SK-N-SH (cell line): Measurements from ENCODE around the gene FRMD8. TPM values are rescaled to one million over a fixed set of nuclear protein-coding genes. Genes with fewer than 3 reads are reported as not detected.

Experiments used
- CTCF ChIA-PET: fragments of 300-600, 350-600 bp; formaldehyde crosslinking; extraction: SDS; loops from one replicate; lab custom pipeline; 2021; lab: Yijun Ruan, JAX
- POLR2A ChIA-PET: fragments of 350-600 bp; sonication (Branson Sonifier 250); formaldehyde crosslinking; extraction: SDS; loops from one replicate; lab custom pipeline; 2020; ENCODE audit warnings: antibody characterized with exemption, inconsistent platforms; lab: Yijun Ruan, JAX
- DNase-seq: peaks from one replicate; pipeline ENCODE4 v3.0.0; 2012
- H2AFZ ChIP-seq: fragments of 200-600 bp; sonication (generic); 2 replicates; pipeline ENCODE4 v1.8.1; 2016; ENCODE audit warnings: antibody characterized with exemption, mild to moderate bottlenecking, low read depth
- H3F3A ChIP-seq: fragments of 200-600 bp; sonication (generic); replicated peaks from 2 replicates; pipeline ENCODE3; 2016; ENCODE audit warnings: antibody characterized with exemption, mild to moderate bottlenecking; ENCODE audit not compliant: insufficient read depth
- H3K27ac ChIP-seq, 2 experiments: fragments of 200-500 bp in 1 of 2; fragments of 200-600 bp in 1 of 2; sonication (Bioruptor generic) in 1 of 2; sonication (generic), shearing (Covaris generic) in 1 of 2; 2 replicates each; pipeline versions ENCODE4 v1.5.1 to v1.6.1; 2014 to 2016; ENCODE audit warnings: low read depth in 2 of 2, inconsistent platforms in 1 of 2, low read length in 1 of 2, mild to moderate bottlenecking in 1 of 2, mixed read lengths in 1 of 2
- H3K27me3 ChIP-seq: fragments of 200-600 bp; sonication (generic), shearing (Covaris generic); 2 replicates; pipeline ENCODE4 v1.6.1; 2016; ENCODE audit warnings: mixed run types; ENCODE audit not compliant: insufficient read depth
- H3K36me3 ChIP-seq, 2 experiments: fragments of 200-500 bp in 1 of 2; fragments of 200-600 bp in 1 of 2; sonication (Bioruptor generic) in 1 of 2; sonication (generic) in 1 of 2; replicated peaks in 1 of 2; 2 replicates each; pipeline versions ENCODE3 to v1.5.1; 2014 to 2016; ENCODE audit warnings: low read length in 1 of 2, mild to moderate bottlenecking in 1 of 2; ENCODE audit not compliant: insufficient read depth in 2 of 2, control insufficient read depth in 1 of 2
- H3K4me1 ChIP-seq, 2 experiments: fragments of 200-500 bp in 1 of 2; fragments of 200-600 bp in 1 of 2; sonication (Bioruptor generic) in 1 of 2; sonication (generic), shearing (Covaris generic) in 1 of 2; 2 replicates each; pipeline versions ENCODE4 v1.5.1 to v1.6.1; 2014 to 2016; ENCODE audit warnings: low read depth in 1 of 2, low read length in 1 of 2, mixed run types in 1 of 2; ENCODE audit not compliant: insufficient read depth in 2 of 2, control insufficient read depth in 1 of 2
- H3K4me2 ChIP-seq: fragments of 200-600 bp; sonication (generic), shearing (Covaris generic); 2 replicates; pipeline ENCODE4 v1.6.1; 2017; ENCODE audit warnings: mixed run types
- H3K4me3 ChIP-seq, 2 experiments: fragments of 200-500 bp in 1 of 2; fragments of 200-600 bp in 1 of 2; sonication (Bioruptor generic) in 1 of 2; sonication (generic), shearing (Covaris generic) in 1 of 2; 2 replicates each; pipeline versions ENCODE4 v1.5.1 to v1.8.1; 2014 to 2016; ENCODE audit warnings: low read depth in 2 of 2, inconsistent platforms in 1 of 2, low read length in 1 of 2, mild to moderate bottlenecking in 1 of 2, mixed read lengths in 1 of 2, moderate library complexity in 1 of 2
- H3K79me2 ChIP-seq: fragments of 200-600 bp; sonication (generic); 2 replicates; pipeline ENCODE4 v1.8.1; 2017; ENCODE audit warnings: mild to moderate bottlenecking; ENCODE audit not compliant: insufficient read depth
- H3K9ac ChIP-seq: fragments of 200-600 bp; sonication (generic); 2 replicates; pipeline ENCODE4 v1.6.1; 2017; ENCODE audit warnings: mixed run types
- H3K9me2 ChIP-seq: fragments of 200-600 bp; sonication (generic); 2 replicates; pipeline ENCODE4 v1.6.1; 2017; ENCODE audit warnings: mixed run types
- H3K9me3 ChIP-seq: fragments of 200-600 bp; sonication (generic); 2 replicates; pipeline ENCODE4 v1.6.1; 2017; ENCODE audit warnings: mixed run types, mild to moderate bottlenecking, moderate library complexity
- H4K20me1 ChIP-seq: fragments of 200-600 bp; sonication (generic); 2 replicates; pipeline ENCODE4 v1.6.1; 2017; ENCODE audit warnings: mild to moderate bottlenecking, mixed run types; ENCODE audit not compliant: insufficient read depth
- ELF1 ChIP-seq: IDR thresholded peaks from 2 replicates; pipeline ENCODE4 v1.4.0; 2012
- EZH2phosphoT487 ChIP-seq: fragments of 200-600 bp; sonication (generic); IDR thresholded peaks from 2 replicates; pipeline ENCODE4 v1.6.1; 2017; ENCODE audit warnings: low read depth, mixed run types, mild to moderate bottlenecking, antibody characterized with exemption, moderate library complexity, borderline replicate concordance
- FOXM1 ChIP-seq: IDR thresholded peaks from 2 replicates; pipeline ENCODE4 v1.4.0; 2012; ENCODE audit warnings: low read depth, mild to moderate bottlenecking
- GABPA ChIP-seq: IDR thresholded peaks from 2 replicates; pipeline ENCODE4 v1.4.0; 2012; ENCODE audit warnings: low read depth, mild to moderate bottlenecking
- GATA2 ChIP-seq: sonication (generic); formaldehyde crosslinking; IDR thresholded peaks from 2 replicates; pipeline ENCODE4 v1.5.0; 2020; ENCODE audit warnings: mild to moderate bottlenecking, missing genetic modification reagents
- MXI1 ChIP-seq: IDR thresholded peaks from 2 replicates; pipeline ENCODE4 v1.6.1; 2012; ENCODE audit warnings: mild to moderate bottlenecking, low read depth, low read length, improper control_type of control experiment
- SMC3 ChIP-seq: IDR thresholded peaks from 2 replicates; pipeline ENCODE4 v1.6.1; 2012; ENCODE audit warnings: low read depth, low read length, improper control_type of control experiment
- TAF1 ChIP-seq: IDR thresholded peaks from 2 replicates; pipeline ENCODE4 v1.6.1; 2012; ENCODE audit warnings: low read depth, mild to moderate bottlenecking, low read length, moderate library complexity, borderline replicate concordance
- USF1 ChIP-seq: IDR thresholded peaks from 2 replicates; pipeline ENCODE4 v1.4.0; 2012; ENCODE audit warnings: low read depth, borderline replicate concordance
- YY1 ChIP-seq: IDR thresholded peaks from 2 replicates; pipeline ENCODE4 v1.4.0; 2012; ENCODE audit warnings: low read depth, mild to moderate bottlenecking
- ZBTB33 ChIP-seq: IDR thresholded peaks from 2 replicates; pipeline ENCODE4 v1.4.0; 2012; ENCODE audit warnings: low read depth, borderline replicate concordance
- whole genome bisulfite sequencing: methylation state at CpG from one replicate; pipeline ENCODE4 v1.1.6; 2017; ENCODE audit warnings: low lambda C conversion rate; 5-methylcytosine and 5-hydroxymethylcytosine counted together
- polyA plus RNA-seq, 3 experiments: library from polyadenylated mRNA; depleted of rRNA; stranded (reverse); fragments of >200 nt; gene quantifications; 2 replicates each; pipeline ENCODE4 v1.2.3, GENCODE V29; 2012
- TF ChIP-seq, protein P1 (sequence below): IDR thresholded peaks from 2 replicates; pipeline ENCODE4 v1.4.0; 2012; ENCODE audit warnings: low read depth
- TF ChIP-seq, protein P2 (sequence below): IDR thresholded peaks from 2 replicates; pipeline ENCODE4 v1.6.1; 2012; ENCODE audit warnings: mild to moderate bottlenecking, low read depth, low read length, moderate library complexity

Gene FRMD8
- polyA plus RNA-seq, 1 of the 3 experiments (the other 2 are of a cell fraction) = 19.0 TPM

GRCh38 chr11:65389294-65389980, 3.0 kb downstream of the FRMD8 start:
- TF ChIP-seq USF1 (no peak), FOXM1 (no peak), SMC3 (no peak)
- H3K27ac ChIP-seq = no peak overlapping the region; a peak in 1 of 4 replicates
- DNase-seq = no peak
- ChIA-PET CTCF (interaction anchor here (1.2 to 6.6 kb wide), 3 partner anchors 26 to 121 kb away, joined by 4 to 47 read pairs (median 4); no protein-coding TSS in a partner anchor), POLR2A (interaction anchor here (0.7 to 4.7 kb wide), 4 partner anchors 34 to 877 kb away, joined by 3 to 21 read pairs (median 4); partner anchors contain the start of gene NEAT1)
- H3K9ac ChIP-seq = peak overlapping the region; percentile 21; the same call in 1 of the 2 replicates
- H3K4me3 ChIP-seq = no peak overlapping the region
- H3K36me3 ChIP-seq = peaks cover 0 to 13% of the 10 kb centered on the region in 2 experiments
- H3K9me2 ChIP-seq = no peaks in the 10 kb centered on the region
- no peaks in the 10 kb centered on the region for H3K27me3 ChIP-seq
- H3K9me3 ChIP-seq = no peaks in the 10 kb centered on the region
- H2AFZ ChIP-seq = no peak overlapping the region
- 0 out of 2 replicates have a peak, but pooled peaks cover 3% of the 10 kb centered on the region for H4K20me1 ChIP-seq
- H3K4me1 ChIP-seq = peaks cover 33 to 34% of the 10 kb centered on the region in 2 experiments; a peak in 2 of 4 replicates
- 100% methylated on average over 5 of the region's 20 CpGs for WGBS
- H3K4me2 ChIP-seq = peak overlapping the region; percentile 88
- peaks cover under 1% of the 10 kb centered on the region for H3F3A ChIP-seq
- H3K79me2 ChIP-seq = peaks cover 67% of the 10 kb centered on the region

GRCh38 chr11:65390099-65390941, 3.9 kb downstream of the FRMD8 start:
- Histone ChIP-seq H3K79me2 (peaks cover 67% of the 10 kb centered on the region), H2AFZ (no peak overlapping the region), H3K9me2 (no peaks in the 10 kb centered on the region), H3K9ac (peak overlapping the region; percentile 26; the same call in 1 of the 2 replicates), H3K4me3 (no peak overlapping the region), H3K36me3 (peaks cover 0 to 14% of the 10 kb centered on the region in 2 experiments), H3F3A (no peaks in the 10 kb centered on the region), H3K27ac (peak overlapping the region in 1 of 2 experiments; percentile 22; a peak in 1 of 4 replicates), H3K4me2 (peak overlapping the region; percentile 88; the same call in 1 of the 2 replicates), H3K27me3 (no peaks in the 10 kb centered on the region), H3K4me1 (peaks cover 31 to 33% of the 10 kb centered on the region in 2 experiments; a peak in 2 of 4 replicates), H3K9me3 (no peaks in the 10 kb centered on the region), H4K20me1 (0 out of 2 replicates have a peak, but pooled peaks cover 3% of the 10 kb centered on the region)
- WGBS = 75% methylated on average over 16 of the region's 21 CpGs
- ChIA-PET POLR2A (interaction anchor here (1.5 kb wide), 1 partner anchor 117 kb away, joined by 3 read pairs; no protein-coding TSS in a partner anchor), CTCF (interaction anchor here (1.2 to 6.6 kb wide), 4 partner anchors 14 to 120 kb away, joined by 3 to 47 read pairs (median 4); no protein-coding TSS in a partner anchor)
- TF ChIP-seq, protein P1, sequence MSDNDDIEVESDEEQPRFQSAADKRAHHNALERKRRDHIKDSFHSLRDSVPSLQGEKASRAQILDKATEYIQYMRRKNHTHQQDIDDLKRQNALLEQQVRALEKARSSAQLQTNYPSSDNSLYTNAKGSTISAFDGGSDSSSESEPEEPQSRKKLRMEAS = no peak
- TF ChIP-seq, protein P2, sequence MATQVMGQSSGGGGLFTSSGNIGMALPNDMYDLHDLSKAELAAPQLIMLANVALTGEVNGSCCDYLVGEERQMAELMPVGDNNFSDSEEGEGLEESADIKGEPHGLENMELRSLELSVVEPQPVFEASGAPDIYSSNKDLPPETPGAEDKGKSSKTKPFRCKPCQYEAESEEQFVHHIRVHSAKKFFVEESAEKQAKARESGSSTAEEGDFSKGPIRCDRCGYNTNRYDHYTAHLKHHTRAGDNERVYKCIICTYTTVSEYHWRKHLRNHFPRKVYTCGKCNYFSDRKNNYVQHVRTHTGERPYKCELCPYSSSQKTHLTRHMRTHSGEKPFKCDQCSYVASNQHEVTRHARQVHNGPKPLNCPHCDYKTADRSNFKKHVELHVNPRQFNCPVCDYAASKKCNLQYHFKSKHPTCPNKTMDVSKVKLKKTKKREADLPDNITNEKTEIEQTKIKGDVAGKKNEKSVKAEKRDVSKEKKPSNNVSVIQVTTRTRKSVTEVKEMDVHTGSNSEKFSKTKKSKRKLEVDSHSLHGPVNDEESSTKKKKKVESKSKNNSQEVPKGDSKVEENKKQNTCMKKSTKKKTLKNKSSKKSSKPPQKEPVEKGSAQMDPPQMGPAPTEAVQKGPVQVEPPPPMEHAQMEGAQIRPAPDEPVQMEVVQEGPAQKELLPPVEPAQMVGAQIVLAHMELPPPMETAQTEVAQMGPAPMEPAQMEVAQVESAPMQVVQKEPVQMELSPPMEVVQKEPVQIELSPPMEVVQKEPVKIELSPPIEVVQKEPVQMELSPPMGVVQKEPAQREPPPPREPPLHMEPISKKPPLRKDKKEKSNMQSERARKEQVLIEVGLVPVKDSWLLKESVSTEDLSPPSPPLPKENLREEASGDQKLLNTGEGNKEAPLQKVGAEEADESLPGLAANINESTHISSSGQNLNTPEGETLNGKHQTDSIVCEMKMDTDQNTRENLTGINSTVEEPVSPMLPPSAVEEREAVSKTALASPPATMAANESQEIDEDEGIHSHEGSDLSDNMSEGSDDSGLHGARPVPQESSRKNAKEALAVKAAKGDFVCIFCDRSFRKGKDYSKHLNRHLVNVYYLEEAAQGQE = no peak
- no peak for TF ChIP-seq TAF1
- no peak for TF ChIP-seq EZH2phosphoT487
- TF ChIP-seq SMC3 = no peak
- no peak for TF ChIP-seq ELF1
- TF ChIP-seq MXI1 = no peak
- TF ChIP-seq GABPA = no peak
- no peak for TF ChIP-seq GATA2 (CRISPR knock-in tag)
- TF ChIP-seq YY1 = no peak
- TF ChIP-seq ZBTB33 = no peak
- DNase-seq = no peak
